ENCODE data around the gene VTI1A.

VTI1A gene

DNA sequence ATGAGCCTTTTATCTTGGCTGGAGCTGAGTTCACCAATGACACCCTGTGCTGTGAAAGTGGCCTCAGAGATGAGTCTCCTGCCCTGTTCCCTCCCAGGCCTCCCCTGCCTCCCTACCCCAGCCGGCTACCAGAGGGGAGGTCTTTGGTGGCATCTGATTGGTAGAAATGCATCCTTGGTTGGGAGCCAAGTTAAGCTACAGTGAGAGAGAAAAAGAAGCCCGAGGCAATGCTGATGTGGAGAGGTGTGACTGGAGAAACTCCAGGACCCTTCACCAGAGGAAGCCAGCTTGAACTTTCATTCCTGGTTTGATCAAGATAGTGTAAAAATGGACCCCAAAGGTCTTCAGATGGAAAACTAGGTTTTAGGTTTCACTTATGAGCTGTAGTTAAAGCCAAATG is 311.9 kb downstream of the VTI1A start:
- no peak for DNase-seq (ENCODE audit: low read depth)
- no peak overlapping the region for H3K4me3 ChIP-seq (ENCODE audit: control insufficient read depth, low read depth, low read length)
- TF ChIP-seq, protein P1, sequence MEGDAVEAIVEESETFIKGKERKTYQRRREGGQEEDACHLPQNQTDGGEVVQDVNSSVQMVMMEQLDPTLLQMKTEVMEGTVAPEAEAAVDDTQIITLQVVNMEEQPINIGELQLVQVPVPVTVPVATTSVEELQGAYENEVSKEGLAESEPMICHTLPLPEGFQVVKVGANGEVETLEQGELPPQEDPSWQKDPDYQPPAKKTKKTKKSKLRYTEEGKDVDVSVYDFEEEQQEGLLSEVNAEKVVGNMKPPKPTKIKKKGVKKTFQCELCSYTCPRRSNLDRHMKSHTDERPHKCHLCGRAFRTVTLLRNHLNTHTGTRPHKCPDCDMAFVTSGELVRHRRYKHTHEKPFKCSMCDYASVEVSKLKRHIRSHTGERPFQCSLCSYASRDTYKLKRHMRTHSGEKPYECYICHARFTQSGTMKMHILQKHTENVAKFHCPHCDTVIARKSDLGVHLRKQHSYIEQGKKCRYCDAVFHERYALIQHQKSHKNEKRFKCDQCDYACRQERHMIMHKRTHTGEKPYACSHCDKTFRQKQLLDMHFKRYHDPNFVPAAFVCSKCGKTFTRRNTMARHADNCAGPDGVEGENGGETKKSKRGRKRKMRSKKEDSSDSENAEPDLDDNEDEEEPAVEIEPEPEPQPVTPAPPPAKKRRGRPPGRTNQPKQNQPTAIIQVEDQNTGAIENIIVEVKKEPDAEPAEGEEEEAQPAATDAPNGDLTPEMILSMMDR (IDR thresholded peaks at IDR 0.05; ENCODE audit: control insufficient read depth, insufficient read depth, low read depth, low read length, missing control alignments) = no peak

DNA sequence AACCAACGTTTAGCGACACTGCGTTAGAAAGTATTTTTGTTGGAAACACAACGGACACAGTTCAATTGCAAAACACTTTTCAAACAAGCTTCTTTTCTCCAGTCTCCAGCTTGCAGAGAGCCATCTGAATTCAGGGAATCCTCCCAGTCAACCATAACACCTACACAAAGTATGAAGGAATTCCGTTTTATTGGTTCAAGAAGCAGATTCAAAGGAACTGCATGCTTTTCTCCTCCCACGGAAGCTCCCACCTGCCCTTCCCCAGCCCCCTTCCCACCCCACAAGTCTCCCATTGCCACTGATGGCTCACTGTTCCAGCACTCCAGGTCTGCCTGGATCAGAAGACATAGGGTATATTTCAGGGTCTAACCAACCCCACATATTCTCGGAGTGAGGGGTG is 312.5 kb downstream of the VTI1A start:
- H3K4me3 ChIP-seq (ENCODE audit: control insufficient read depth, low read depth, low read length) = no peak overlapping the region
- no peak for DNase-seq (ENCODE audit: low read depth)

DNA sequence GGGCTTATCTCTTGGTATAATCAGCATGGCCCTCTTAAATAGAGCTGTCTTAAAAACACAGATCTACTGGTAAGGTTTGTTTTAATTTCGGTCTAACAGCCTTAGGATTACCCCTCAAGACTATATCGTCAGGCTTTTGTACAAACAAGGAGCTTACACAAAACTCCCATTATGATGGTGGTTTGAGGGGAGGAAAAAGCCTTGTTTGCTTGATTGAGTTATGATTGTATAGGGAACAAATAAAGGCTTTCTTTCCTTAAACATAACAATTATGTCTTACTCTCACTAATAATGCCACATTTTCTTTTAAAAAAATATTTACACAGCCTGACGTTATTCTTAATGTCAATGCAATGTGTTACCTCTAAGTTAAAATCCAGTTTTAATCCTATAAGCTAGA is 314.2 kb downstream of the VTI1A start:
- no peak for DNase-seq (ENCODE audit: low read depth)
- no peak overlapping the region for H3K4me3 ChIP-seq (ENCODE audit: control insufficient read depth, low read depth, low read length)
- TF ChIP-seq, protein P1 (IDR thresholded peaks at IDR 0.05; ENCODE audit: control insufficient read depth, insufficient read depth, low read depth, low read length, missing control alignments) = no peak

More for the DNA sequence above, 312.5 kb downstream of the VTI1A start:
- TF ChIP-seq, protein P1 (IDR thresholded peaks at IDR 0.05; ENCODE audit: control insufficient read depth, insufficient read depth, low read depth, low read length, missing control alignments) = no peak

DNA sequence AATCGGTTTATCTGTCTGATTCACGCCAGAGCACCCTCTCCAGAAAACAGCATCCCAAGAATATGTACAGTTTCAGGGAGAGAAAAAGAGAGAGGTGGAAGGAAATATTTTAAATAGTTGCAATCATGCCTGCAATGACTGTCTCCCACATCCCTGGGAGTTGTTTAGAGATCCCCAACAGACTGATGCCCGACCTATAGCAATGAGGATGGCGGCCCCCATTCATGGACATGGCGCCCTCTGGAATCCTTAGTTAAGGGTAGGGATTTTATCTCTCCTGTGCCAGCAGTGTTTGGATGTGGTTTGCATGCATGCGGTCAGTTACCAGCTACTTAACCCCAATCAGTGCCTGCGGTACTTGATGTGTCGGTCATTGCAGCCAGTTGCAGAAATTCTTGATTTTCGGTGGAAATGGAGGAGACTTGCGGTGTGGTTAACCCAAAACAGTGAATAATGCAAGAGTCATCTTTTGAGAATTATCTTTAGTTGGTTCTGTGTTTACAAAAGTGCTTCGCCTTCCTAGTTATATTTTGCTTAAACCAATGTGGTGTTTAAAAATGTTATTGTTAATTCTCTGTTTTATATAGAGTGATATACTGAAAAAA is 317.0 kb downstream of the VTI1A start:
- DNase-seq (ENCODE audit: low read depth) = peak; percentile 84
- H3K4me3 ChIP-seq (ENCODE audit: control insufficient read depth, low read depth, low read length) = no peak overlapping the region

DNA sequence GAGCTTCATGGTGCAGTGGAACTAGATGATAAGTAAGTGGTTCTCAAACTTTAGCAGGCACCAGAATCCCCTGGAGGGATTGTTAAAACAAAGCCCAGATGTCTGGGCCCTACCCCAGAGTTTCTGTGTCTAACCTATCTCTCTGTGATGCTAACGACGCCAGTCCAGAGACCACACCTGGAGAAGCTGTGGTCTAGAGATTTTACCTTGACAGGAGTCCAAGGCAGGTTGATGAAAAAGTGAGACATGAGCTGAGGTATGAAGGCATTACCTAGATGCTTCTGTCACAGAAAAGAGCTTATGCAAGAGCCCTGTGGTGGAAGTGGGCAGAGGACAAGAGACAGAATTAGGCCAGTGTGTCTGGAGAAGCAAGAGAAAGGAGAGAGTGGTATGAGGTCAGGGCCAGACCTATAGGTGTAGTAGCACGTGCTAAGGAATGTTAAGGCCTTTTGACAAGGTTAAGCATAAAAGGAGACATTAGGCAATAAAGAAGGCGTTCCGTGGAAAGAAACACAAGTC is 318.8 kb downstream of the VTI1A start:
- no peak overlapping the region for H3K4me3 ChIP-seq (ENCODE audit: control insufficient read depth, low read depth, low read length)
- no peak for DNase-seq (ENCODE audit: low read depth)
- TF ChIP-seq, protein P1 (IDR thresholded peaks at IDR 0.05; ENCODE audit: control insufficient read depth, insufficient read depth, low read depth, low read length, missing control alignments) = no peak

More for the DNA sequence above, 317.0 kb downstream of the VTI1A start:
- TF ChIP-seq, protein P1 (IDR thresholded peaks at IDR 0.05; ENCODE audit: control insufficient read depth, insufficient read depth, low read depth, low read length, missing control alignments) = peak; percentile 6

DNA sequence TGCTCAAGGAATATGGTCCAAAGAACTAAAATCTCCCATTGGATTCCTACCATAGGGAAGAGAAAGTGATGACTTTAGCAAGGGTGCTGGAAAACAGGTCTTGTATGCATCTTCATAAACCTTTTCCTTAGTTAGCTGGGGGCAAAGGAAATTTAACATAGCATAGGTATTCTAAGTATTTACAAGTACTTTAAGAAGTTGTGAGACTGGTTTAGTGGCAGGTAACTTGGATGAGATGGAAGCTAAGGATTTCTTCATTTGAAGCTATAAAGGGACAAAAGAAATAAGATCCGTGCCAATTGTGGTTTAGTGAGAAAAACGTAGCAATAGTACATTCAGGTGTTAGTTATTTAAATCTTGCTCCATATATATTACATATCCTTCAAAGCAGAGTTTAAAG is 319.6 kb downstream of the VTI1A start:
- TF ChIP-seq, protein P1 (IDR thresholded peaks at IDR 0.05; ENCODE audit: control insufficient read depth, insufficient read depth, low read depth, low read length, missing control alignments) = no peak
- no peak for DNase-seq (ENCODE audit: low read depth)
- H3K4me3 ChIP-seq (ENCODE audit: control insufficient read depth, low read depth, low read length) = no peak overlapping the region
